IPS-18a (cell line): ENCODE results near the gene TNC.

Source experiments
- H3K27ac ChIP-seq: one replicate; pipeline ENCODE4 v1.5.1; 2013; ENCODE audit warnings: low read length
- H3K27me3 ChIP-seq: one replicate; pipeline ENCODE4 v1.6.1; 2013; ENCODE audit warnings: mild to moderate bottlenecking, low read length; ENCODE audit not compliant: control insufficient read depth, insufficient read depth
- H3K36me3 ChIP-seq: one replicate; pipeline ENCODE4 v1.6.1; 2013; ENCODE audit warnings: low read depth, low read length; ENCODE audit not compliant: control insufficient read depth
- H3K4me1 ChIP-seq: one replicate; pipeline ENCODE4 v1.6.1; 2013; ENCODE audit warnings: low read depth, low read length; ENCODE audit not compliant: control insufficient read depth
- H3K4me3 ChIP-seq: one replicate; pipeline ENCODE4 v1.5.1; 2013; ENCODE audit warnings: low read length
- H3K9ac ChIP-seq: one replicate; pipeline ENCODE4 v1.6.1; 2013; ENCODE audit warnings: mild to moderate bottlenecking, low read length, moderate library complexity
- H3K9me3 ChIP-seq: one replicate; pipeline ENCODE4 v1.6.1; 2013; ENCODE audit warnings: low read depth, low read length; ENCODE audit not compliant: control insufficient read depth

The TNC gene

DNA sequence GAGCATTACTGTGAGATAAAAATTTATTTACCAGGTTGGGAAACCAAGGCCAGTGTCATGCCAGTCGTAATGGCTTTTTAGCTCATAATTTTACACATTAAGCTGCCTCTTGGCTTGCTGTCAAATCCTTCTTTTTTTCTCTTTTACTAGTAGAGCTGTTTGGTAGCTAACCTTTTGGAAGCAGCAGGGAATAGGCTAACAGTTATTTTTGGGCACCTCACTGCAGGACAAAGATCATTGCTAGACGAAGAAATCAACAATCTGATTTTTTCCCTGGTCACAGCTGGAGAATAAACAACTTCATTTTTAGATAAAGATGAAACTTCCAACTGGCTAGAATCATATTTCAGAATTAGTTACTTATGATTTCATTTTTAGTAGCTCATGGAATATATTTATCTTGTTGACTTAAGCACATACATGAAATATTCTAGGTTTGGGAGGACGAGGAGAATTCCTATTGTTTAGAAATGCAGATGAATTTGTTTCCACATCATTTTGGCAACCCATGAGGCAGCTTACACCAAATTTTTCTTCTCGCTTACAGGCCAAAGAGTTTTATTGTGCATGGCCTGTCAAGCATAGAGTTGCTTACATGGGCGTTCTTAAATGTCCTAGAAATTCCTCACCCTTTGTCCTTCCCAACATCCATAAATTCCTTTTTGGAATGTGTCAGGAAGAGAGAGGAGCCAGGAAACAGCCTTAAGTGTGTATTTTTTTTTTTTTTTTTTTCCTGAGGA, 19.6 kb downstream of the TNC start:
- no peaks in the 10 kb centered on the region for H3K9me3 ChIP-seq
- no peak overlapping the region for H3K4me3 ChIP-seq
- H3K27me3 ChIP-seq, result no peaks in the 10 kb centered on the region
- H3K9ac ChIP-seq, result no peak overlapping the region
- H3K36me3 ChIP-seq, result no peaks in the 10 kb centered on the region
- H3K27ac ChIP-seq, result no peak overlapping the region
- H3K4me1 ChIP-seq, result peaks cover 5% of the 10 kb centered on the region

DNA sequence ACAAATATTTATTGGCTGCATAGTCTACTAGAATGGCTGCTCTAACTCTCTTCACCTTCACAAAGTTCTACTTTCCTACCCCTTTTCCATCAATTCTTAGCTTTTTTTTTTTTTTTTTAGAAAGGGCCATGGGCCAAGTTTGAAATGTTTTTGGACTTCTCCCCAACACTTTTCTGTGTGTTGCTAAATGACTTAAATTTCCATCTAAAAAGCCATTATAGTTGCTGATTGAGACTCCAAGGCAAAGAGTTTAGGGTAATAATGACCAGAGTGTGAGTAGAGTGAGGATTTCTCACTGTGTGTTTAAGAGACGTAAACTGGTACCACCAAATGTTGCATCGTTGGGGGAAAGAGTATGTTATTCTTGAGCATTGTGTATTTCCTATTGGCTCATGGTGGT, 24.4 kb downstream of the TNC start:
- H3K4me3 ChIP-seq, result no peak overlapping the region
- no peaks in the 10 kb centered on the region for H3K9me3 ChIP-seq
- H3K36me3 ChIP-seq, result no peaks in the 10 kb centered on the region
- no peak overlapping the region for H3K27ac ChIP-seq
- H3K9ac ChIP-seq, result no peak overlapping the region
- peaks cover 7% of the 10 kb centered on the region for H3K4me1 ChIP-seq
- no peaks in the 10 kb centered on the region for H3K27me3 ChIP-seq

DNA sequence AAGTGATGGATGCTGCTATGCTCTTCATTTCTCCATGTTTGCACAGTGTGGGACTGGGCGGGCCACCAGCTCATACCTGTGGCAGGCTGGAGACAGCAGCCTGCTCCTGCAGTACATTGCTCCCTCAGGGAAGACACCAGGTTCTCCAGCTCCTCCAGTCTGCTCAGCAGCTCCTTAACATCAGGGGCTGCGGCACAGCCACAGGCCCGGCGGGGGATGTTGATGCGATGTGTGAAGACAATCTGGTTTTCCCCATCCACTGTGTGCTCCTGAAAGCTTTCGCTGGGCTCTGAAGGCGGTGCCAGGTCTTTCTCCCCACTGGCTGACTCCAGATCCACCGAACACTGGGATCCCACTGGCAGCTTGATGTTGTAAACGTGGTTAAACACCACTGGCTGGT, 27.5 kb downstream of the TNC start:
- Histone ChIP-seq H3K4me1 (peaks cover 7% of the 10 kb centered on the region), H3K4me3 (no peak overlapping the region), H3K9me3 (no peaks in the 10 kb centered on the region), H3K27ac (no peak overlapping the region), H3K36me3 (no peaks in the 10 kb centered on the region), H3K9ac (no peak overlapping the region), H3K27me3 (no peaks in the 10 kb centered on the region)

DNA sequence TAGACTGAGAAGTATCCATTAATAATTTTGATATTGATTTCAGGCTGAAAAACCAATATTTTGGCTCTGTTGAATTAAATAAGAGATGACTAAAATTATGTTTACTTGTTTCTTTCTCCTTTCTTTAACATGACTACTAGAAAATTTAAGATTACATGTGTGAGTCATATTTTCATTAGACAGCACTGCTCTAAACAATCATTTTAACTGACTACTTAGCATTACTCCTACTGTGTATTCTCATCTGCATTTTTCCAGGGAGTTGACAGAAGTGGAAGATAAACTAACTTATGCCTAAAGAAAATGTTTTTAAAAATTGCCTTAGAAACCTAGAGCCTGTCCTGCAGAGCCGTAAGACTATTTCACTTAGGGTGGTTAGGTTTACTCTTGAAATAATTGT, 29.1 kb downstream of the TNC start:
- H3K4me1 ChIP-seq, result peaks cover 7% of the 10 kb centered on the region
- no peaks in the 10 kb centered on the region for H3K36me3 ChIP-seq
- no peak overlapping the region for H3K9ac ChIP-seq
- H3K27me3 ChIP-seq, result no peaks in the 10 kb centered on the region
- H3K27ac ChIP-seq, result no peak overlapping the region
- H3K4me3 ChIP-seq, result no peak overlapping the region
- H3K9me3 ChIP-seq, result no peaks in the 10 kb centered on the region

DNA sequence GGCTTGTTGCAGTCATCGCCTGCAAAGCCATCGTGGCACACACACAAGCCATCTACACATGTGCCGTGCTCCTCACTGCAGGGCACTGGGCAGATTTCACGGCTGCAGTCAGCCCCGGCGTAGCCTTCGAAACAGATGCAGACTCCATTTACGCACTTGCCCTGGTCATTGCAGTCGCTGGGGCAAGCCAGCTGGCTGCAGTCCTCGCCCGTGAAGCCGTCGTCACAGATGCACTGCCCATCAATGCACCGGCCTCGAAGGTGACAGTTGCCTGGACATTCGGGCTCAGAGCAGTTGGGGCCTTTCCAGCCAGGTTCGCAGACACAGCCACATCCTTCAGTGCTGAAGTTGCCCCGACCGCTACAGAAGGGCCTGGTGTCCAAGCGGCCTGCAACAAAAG, 31.1 kb downstream of the TNC start:
- Histone ChIP-seq H3K27ac (no peak overlapping the region), H3K9me3 (no peaks in the 10 kb centered on the region), H3K4me3 (no peak overlapping the region), H3K4me1 (no peaks in the 10 kb centered on the region), H3K27me3 (no peaks in the 10 kb centered on the region), H3K36me3 (no peaks in the 10 kb centered on the region), H3K9ac (no peak overlapping the region)

DNA sequence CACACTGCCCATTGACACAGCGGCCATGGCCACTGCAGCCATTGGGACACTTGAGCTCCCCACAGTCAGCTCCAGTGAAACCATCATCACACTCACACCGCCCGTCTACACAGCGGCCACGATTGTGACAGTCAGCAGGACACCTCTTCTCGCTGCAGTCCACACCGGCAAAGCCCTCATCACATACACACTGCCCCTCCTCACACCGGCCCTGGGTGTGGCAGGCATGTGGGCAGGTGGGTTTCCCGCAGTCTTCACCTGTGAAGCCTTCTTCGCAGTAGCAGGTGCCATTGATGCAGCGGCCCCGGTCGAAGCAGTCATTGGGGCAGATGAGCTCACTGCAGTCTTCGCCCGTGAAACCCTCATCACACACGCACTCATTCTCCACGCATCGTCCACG, 31.5 kb downstream of the TNC start:
- H3K4me3 ChIP-seq, result no peak overlapping the region
- no peaks in the 10 kb centered on the region for H3K4me1 ChIP-seq
- H3K27ac ChIP-seq, result no peak overlapping the region
- no peaks in the 10 kb centered on the region for H3K27me3 ChIP-seq
- no peak overlapping the region for H3K9ac ChIP-seq
- no peaks in the 10 kb centered on the region for H3K36me3 ChIP-seq
- H3K9me3 ChIP-seq, result no peaks in the 10 kb centered on the region

DNA sequence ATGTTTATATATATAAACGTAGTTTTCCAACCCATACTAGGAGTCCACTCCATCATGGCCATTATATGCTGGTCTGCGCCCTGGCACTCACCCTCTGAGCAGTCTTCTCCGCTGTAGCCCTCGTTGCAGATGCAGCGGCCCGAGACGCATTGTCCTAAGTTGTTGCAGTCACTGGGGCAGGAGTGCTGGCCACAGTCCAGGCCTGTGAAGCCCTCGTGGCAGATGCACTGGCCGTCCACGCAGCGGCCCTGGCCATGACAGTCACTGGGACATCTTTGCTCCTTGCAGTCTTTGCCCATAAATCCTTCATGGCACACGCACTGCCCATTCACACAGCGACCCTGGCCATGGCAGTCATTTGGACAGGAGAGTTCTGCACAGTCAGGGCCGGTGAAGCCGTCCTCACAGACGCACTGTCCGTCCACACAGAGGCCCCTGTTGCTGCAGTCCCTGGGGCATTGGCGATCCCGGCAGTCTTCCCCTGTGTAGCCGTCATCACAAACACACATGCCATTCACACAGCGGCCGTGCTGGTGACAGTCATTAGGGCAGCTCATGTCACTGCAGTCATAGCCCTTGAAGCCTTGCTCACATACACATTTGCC, 32.1 kb downstream of the TNC start:
- no peak overlapping the region for H3K27ac ChIP-seq
- no peaks in the 10 kb centered on the region for H3K36me3 ChIP-seq

DNA sequence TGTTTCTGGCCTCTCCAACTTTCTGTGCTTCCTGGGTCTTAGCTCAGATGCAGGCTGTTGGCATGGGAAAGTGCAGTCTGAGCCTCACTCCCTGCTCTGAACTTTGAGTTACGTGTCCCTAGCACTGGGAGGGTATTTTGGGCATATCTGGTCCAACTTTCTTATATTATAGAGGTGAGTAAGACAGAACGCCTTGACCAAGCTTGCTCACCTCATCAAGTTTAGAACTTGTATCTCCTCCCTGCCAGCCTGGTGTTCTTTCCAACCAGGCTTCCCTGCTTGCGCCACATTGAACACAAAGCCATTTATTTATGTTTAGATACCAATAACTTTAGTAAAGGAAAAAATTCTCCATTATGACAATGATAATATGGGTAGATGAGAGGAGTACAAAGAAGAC, 33.2 kb downstream of the TNC start:
- Histone ChIP-seq H3K27me3 (no peaks in the 10 kb centered on the region), H3K36me3 (no peaks in the 10 kb centered on the region)

More for the DNA sequence above, 32.1 kb downstream of the TNC start:
- Histone ChIP-seq H3K27me3 (no peaks in the 10 kb centered on the region), H3K4me3 (no peak overlapping the region), H3K4me1 (no peaks in the 10 kb centered on the region), H3K9me3 (no peaks in the 10 kb centered on the region), H3K9ac (no peak overlapping the region)

DNA sequence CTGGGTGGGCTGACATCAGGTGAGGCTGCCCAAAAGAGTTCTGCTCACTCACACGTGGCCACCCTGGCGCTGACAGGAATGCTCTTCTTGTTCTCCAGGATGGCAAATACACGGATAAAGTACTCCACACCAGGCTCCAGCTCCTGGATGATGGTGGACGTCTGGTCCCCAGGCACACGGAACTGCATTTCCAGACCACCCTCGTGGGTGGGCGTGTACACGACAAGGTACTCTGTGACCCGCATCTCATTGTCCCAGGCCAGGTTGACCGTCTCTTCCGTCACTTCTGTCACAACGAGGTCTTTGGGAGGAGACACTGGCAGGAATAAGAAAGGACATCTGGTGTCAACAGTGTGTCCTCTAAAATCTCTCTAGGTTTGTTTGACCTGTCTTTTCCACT, 33.8 kb downstream of the TNC start:
- Histone ChIP-seq H3K9ac (no peak overlapping the region), H3K4me3 (no peak overlapping the region), H3K27me3 (no peaks in the 10 kb centered on the region), H3K27ac (no peak overlapping the region), H3K4me1 (no peaks in the 10 kb centered on the region), H3K9me3 (no peaks in the 10 kb centered on the region), H3K36me3 (no peaks in the 10 kb centered on the region)

More for the DNA sequence above, 33.2 kb downstream of the TNC start:
- Histone ChIP-seq H3K4me3 (no peak overlapping the region), H3K9me3 (no peaks in the 10 kb centered on the region), H3K4me1 (no peaks in the 10 kb centered on the region), H3K9ac (no peak overlapping the region), H3K27ac (no peak overlapping the region)

DNA sequence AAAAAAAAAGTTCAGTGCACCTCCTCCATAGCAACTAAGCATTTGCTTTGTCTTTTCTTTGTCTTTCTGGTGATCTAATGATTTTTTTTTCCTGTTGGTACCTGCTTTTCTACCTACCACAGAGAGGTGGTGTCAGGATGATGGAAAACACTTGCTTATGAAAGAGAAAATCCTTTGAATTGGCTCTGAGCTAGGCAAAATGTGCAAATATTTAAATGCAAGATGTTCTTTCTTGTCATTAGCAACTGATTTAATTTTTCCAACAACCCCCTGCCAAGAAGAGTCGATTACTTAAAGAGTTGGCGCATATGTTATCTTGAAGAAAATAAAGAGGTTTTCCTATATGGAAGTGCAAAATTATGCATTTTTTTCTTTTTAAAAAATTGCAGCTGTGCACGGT, 37.7 kb downstream of the TNC start:
- H3K36me3 ChIP-seq, result no peaks in the 10 kb centered on the region

DNA sequence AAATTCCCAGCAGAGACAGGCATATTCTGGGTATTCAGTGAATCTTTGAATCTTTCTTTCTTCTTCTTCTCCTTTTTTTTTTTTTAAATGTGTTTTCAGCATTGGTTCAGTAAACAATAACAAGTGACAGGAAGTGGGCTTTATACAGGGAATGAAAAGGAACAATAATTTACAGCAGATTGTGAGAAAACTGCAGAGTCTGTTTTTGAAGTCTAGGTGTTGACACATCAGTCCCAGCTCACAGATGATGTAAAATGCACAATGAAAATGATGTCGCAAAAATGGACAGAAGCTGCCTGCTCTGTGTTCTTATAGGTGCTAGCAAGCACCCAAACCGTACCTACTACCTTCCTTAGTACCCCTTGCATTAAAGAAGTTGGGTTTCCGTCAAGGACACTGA, 38.8 kb downstream of the TNC start:
- Histone ChIP-seq H3K9me3 (no peaks in the 10 kb centered on the region), H3K36me3 (no peaks in the 10 kb centered on the region), H3K4me3 (no peak overlapping the region), H3K27me3 (no peaks in the 10 kb centered on the region), H3K27ac (no peak overlapping the region), H3K9ac (no peak overlapping the region), H3K4me1 (no peaks in the 10 kb centered on the region)

More for the DNA sequence above, 37.7 kb downstream of the TNC start:
- Histone ChIP-seq H3K9me3 (no peaks in the 10 kb centered on the region), H3K9ac (no peak overlapping the region), H3K27me3 (no peaks in the 10 kb centered on the region), H3K27ac (no peak overlapping the region), H3K4me3 (no peak overlapping the region), H3K4me1 (no peaks in the 10 kb centered on the region)

DNA sequence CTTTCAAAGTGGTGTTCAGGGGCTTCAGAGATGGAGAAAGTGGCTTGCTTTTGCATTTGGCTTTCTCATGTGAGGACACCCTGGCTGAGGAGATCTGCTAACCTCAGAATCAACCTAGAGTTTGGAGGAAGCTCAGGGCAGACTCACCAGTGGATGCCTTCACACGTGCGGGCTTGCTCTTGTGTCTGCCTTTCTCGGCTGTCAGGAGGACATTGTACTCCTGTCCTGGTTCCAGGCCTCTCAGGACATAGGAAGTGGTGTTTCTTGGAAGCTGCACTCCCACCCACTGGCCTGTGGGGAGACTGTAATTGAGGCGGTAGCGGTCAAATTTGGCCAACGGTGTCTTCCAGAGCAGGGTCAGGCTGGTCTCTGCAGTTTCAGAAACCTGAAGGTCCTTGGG, 44.5 kb downstream of the TNC start:
- Histone ChIP-seq H3K27ac (no peak overlapping the region), H3K4me1 (no peaks in the 10 kb centered on the region), H3K27me3 (no peaks in the 10 kb centered on the region), H3K9me3 (no peaks in the 10 kb centered on the region), H3K4me3 (no peak overlapping the region), H3K9ac (no peak overlapping the region), H3K36me3 (no peaks in the 10 kb centered on the region)
